GM23248 (cell line): ENCODE results near the gene CREB3L2.

ENCODE experiments used
- EZH2 ChIP-seq: fragments of 200-600 bp; sonication (generic); IDR thresholded peaks from 2 replicates; pipeline ENCODE4 v1.6.1; 2018; ENCODE audit warnings: antibody characterized with exemption, mild to moderate bottlenecking; ENCODE audit not compliant: insufficient read depth, poor library complexity, severe bottlenecking
- EZH2phosphoT487 ChIP-seq: fragments of 200-600 bp; sonication (generic); IDR thresholded peaks from 2 replicates; pipeline ENCODE4 v1.6.1; 2018; ENCODE audit warnings: antibody characterized with exemption, moderate library complexity, mild to moderate bottlenecking, low read depth; ENCODE audit not compliant: insufficient read depth

GRCh38 chr7:137871170-137871915, 130.5 kb downstream of the CREB3L2 start:
- TF ChIP-seq EZH2phosphoT487 (no peak), EZH2 (no peak)
